GM18505 (cell line): ENCODE results near the gene PIK3CD.

Experiments
- ATAC-seq: cut with Tn5 transposase; IDR thresholded peaks from one replicate; pipeline ENCODE4 v1.9.1; 2021; ENCODE audit not compliant: unreplicated experiment
- POLR2A ChIP-seq: IDR thresholded peaks from 4 replicates; pipeline ENCODE4 v1.6.1; 2011; ENCODE audit warnings: borderline replicate concordance; ENCODE audit not compliant: insufficient read depth, insufficient read length; ENCODE audit errors: extremely low read depth

PIK3CD gene

DNA sequence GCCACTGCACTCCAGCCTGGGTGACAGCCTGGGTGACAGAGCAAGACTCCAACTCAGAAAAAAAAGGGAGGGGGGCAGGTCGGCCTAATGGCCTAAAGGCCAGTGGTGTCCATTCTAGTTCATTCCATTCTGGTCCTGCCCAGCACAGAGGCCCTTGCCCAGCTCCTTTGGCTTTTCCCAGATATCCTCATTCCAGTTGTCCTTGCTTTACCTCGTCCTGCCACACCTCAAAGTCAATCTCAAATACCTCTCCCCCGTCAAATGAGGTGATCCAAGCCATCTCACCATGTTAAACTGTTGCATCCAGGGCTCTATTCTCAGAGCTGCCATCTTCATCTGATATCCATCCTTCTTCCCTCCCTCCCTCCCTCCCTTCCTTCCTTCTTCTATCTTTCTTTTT is 19.9 kb upstream of the PIK3CD start:
- no peak for TF ChIP-seq POLR2A
- ATAC-seq: no peak

DNA sequence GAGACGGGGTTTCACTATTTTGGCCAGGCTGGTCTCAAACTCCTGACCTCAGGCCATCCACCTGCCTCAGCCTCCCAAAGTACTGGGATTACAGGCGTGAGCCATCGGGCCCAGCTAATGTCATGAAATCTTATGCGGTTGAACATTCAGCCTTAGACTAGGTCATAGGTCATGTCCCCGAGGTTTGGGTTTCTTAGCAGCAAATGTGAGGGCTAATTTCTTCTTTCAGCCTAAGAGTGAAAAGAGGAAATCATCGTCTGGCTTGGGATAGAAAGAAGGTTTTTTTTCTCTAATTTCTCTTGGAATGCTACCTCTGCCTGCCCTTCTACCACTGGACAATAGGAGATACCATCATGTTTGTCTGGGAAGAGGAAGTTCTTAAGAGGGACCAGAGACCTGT is 18.0 kb upstream of the PIK3CD start:
- ATAC-seq: no peak

DNA sequence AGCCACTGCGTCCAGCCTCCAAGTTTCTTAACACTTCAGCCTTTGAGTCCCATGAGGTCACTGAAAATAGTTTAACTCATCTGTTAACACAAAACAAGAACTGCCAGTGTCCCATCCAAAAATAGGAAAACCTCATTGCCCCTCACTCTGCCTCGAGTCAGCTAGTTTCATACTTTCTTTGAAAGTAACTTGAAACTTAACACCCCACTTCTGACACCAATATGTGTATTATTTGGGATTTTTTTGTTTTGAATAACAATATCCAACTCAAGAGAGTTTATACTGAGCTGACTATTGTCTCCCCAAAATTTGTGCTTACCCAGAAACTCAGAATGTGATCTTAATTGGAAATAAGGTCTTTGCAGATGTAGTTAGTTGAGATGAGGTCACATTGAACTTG is 16.9 kb upstream of the PIK3CD start:
- no peak for ATAC-seq
- TF ChIP-seq POLR2A: no peak

More for the DNA sequence above, 18.0 kb upstream of the PIK3CD start:
- no peak for TF ChIP-seq POLR2A

DNA sequence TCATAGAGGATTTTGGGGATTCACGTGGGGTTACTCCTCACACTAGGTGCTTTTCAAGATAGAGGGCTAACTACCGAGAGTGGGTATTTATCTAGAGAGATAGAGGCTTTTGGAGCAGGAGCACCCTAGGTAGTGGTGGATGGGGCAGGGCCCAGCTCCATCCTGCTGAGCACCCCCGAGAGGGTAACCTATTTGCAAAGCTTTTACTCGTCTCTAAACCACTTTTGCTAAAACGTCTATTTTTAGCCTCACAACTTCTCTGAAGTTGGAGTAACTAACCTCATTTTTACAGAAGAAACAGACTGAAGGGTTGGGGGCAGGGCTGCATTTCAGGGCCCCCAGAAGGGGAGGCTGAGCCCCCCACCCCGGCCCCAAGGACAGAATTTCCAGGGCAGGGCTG is 12.3 kb upstream of the PIK3CD start:
- ATAC-seq: no peak
- TF ChIP-seq POLR2A: no peak

DNA sequence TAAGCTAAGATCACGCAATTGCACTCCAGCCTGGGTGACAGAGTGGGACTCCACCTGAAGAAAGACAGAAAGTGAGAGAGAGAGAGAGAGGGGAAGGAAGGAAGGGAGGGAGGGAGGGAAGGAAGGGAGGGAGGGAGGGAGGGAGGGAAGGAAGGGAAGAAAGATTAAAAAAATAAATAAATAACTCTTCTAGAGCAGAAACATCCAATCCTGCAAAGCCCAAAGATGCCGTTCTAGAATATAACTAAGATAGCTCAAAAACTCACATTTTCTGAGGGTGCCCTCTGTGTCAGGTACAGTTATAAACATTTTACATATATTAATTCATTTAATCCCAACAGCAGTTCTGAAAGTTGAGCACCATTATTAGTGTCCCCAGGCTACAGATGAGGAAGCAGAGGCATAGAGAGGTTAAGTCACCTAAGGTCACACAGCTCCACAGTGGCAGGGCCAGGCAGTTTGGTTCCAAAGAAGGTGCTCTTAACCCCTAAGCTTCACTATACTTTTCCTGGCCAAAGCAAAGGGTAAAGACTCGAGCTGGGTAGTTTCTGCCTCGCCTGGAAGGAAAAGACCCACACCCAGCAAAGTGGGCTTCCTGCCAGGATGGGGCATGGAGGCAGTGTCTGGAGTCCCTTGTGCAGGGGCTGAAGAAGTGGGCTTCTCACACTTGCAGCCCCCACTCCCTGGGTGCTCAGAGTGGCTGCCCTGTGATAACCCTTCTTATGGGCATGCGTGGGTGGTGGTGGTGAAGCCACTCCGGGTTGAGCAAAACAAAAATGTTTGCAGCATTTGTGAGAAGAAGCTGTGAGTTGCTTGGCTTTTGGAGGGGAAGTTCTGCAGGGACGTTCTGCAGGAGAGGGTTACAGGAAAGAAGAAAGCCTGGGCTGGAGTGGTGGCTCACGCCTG is 7.9 kb upstream of the PIK3CD start:
- ATAC-seq: no peak
- no peak for TF ChIP-seq POLR2A

DNA sequence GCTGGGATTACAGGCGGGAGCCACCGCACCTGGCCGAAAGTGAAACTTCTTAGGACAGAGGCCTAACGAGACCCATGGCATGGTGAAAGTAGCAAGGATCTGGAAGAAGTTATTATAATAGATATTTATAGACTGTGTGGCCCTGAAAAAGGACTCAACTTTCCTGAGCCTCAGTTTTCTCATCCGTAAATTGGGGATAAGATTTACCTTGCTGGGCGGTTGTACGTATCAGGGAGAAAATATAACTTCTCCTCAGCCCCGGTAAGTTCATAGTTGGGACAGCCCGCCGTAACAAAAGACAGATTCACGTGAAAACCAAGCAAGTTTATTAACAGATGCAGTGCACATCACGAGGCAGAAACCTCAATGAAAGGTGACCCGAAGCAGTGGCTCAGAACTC is 5.5 kb upstream of the PIK3CD start:
- no peak for TF ChIP-seq POLR2A
- ATAC-seq: no peak

DNA sequence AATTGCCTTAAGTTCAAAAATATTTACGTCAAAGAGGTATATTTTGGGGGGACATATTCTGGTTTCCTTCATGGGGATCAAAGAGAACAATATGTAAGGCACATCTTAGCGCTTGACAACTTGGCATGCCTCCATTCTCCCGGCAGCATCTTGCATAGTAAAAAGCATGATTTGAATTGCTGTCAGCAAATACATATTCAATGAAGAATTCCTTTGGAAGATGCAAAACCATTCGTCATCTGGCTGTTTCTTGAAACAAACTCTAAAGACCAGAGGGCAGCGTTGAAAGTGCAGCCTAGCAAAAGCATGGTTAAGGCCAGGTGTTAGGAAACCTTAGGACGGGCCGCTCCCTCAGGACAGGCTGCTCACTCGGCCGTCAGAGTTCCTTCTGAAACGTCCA is 3.4 kb upstream of the PIK3CD start:
- no peak for TF ChIP-seq POLR2A
- ATAC-seq: no peak

DNA sequence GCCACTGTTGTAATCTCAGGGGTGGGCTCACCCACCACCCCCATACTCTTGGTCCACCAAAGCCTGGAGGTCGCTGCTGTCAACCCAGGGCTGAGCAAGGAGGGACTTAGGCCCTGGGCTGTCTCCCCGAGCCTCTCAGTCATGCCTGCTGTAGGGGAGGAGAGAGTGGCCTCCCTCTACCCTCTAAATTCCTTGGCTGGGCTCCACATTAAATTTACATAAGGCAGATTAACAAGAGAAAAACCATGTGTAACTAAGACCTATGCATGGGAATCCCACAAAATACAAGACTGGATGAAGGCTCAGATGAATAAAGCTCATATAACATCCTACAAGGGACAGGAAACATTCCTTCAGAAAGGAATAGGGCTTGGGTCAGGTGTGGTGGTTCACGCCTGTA is 1.8 kb upstream of the PIK3CD start:
- ATAC-seq: no peak

DNA sequence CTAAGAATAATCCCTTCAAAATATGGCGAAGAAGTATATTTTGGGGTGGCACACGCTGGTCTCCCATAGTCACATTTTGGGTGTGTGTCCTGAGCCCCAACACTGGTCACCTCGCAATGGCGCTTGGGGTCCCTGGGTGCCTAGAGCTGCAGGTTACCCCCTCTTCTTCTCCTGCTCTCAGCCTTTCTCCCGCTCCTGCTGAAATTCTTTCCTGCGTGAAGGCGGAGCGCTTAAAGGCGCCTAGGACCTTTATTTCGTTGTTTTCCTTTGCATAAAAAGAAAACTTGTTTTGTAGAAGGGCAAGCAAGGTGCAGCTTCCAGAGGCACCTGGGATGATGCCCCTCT is 339 bp upstream of the PIK3CD start:
- ATAC-seq: no peak
- TF ChIP-seq POLR2A: no peak

More for the DNA sequence above, 1.8 kb upstream of the PIK3CD start:
- TF ChIP-seq POLR2A: no peak

DNA sequence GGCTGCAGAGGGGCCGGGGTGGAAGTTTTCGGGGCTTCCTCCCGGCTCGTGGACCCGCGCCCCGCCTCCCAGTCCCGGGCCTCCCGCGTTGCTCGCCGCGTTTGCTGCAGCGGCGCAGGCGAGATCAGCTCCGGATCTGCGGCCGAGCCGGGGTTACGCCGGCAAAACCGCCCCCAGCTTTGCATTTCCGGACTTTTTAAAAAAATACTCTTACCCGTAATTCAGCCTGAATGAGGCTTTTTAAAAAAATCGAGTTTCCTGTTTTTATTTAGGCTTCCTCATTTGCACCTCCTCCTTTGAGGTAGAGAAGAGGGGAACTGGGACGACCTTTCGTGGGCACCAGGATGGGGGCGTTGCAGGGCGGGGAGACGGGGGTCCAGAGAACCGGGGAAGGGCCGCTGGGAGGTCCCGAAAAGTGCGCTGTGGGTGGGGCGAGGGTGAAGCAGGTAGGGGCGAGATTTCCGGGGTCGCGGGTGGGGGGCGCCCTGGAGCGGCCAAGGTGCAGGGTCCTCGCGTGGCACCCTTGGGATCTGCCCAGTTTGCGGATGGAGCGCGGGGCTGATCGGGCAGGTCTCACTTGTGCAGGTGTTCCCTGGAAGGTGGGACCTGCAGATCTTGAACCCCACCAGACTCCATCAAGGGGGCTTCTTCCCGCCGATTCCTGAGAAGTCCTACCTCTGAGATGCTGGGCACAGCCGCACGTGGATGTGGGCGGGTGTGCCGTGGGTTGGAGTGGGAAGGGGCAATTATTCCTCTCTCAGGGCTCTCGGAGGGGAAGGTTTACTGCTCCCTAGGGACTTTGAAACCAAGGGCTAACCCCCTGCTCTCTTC is 1.1 kb downstream of the PIK3CD start:
- no peak for ATAC-seq
- TF ChIP-seq POLR2A: peak; percentile 64

DNA sequence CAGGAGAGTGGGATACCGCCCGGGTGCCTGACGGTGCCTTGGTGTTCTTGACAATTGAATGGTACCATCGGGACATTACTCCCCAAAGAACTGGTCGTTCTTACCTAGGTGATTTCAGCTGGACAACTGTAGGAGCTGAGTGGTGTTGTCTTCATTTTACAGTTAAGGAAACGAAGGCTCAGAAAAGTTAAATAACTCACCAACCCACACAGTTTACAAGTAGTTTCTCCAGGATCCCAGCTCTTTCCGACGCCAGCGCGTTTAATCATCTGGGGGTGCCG is 1.6 kb downstream of the PIK3CD start:
- TF ChIP-seq POLR2A: no peak
- ATAC-seq: no peak

DNA sequence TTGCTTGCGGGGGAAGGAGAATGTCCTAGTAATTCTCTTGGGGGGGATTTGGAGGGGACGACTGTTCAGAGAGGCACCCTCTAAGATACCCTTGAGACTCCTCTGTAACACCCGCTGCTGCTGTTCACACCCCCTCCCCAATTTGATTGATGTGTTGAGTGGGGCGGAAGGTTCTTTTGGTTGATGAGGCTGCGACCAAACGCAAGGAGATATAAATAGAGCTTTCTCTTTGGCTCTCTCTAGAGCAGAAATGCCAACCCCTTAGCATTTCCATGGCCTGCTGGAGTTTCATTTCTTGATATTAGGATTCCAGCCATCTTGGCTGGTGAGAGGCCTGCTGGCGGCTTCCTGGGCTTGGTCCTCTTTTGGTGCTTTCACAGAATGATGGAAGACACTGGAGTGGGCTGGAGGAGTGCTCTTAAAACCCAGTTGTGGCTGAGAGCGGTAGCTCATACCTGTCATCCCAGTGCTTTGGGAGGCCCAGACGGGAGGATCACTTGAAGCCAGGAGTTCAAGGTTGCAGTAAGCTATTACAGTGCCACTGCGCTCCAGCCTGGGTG is 2.0 kb downstream of the PIK3CD start:
- ATAC-seq: no peak
- TF ChIP-seq POLR2A: no peak

DNA sequence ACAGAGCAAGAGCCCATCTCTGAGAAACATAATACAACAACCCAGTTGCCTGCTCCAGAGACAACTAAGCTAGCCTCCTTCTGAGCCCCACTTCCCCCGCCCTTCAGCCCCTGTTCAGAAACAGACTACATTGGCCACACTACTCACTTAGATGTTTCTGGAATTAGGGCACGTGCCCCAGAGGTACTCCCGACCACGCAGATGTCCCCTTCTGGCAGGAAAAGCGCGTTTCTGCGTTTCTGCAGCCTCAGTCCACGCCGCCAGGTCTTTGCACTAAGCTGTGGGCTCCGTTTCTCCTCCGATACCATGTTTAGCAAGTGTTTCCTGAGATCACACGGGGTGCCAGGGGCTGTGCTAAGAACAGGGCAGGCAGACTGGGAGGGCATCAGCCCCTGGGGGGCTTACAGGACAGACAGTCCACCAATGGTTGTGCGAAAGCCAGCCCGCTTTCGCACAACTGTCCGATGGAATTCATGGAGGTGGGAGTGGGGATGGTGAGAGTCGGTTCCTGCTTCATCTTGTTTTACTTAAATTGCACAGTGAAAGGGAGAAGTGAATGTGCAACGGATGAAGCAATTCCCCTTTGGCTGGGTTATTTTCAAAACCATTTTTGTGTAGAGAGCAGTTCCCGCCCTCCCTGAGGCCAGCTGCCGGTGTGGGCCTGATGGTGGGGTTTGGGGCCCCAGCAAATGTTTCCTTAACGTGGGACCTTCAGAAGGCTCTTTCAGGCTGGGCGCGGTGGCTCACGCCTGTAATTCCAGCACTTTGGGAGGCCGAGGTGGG is 2.7 kb downstream of the PIK3CD start:
- no peak for ATAC-seq
- peak; percentile 42 for TF ChIP-seq POLR2A
